K562 (cell line): Measurements from ENCODE around the gene RFNG.

Source experiments
- BHLHE40 ChIP-seq: IDR thresholded peaks from 2 replicates; pipeline ENCODE4 v1.6.1; 2011; ENCODE audit warnings: low read length, improper control_type of control experiment
- CCAR2 ChIP-seq: fragments of 200-400 bp; formaldehyde crosslinking; IDR thresholded peaks from 2 replicates; pipeline ENCODE4 v1.6.1; 2017; ENCODE audit warnings: mild to moderate bottlenecking, low read depth, low read length
- EP300 ChIP-seq: IDR thresholded peaks from 2 replicates; pipeline ENCODE4 v1.6.1; 2012; ENCODE audit warnings: low read length, improper control_type of control experiment
- MAZ ChIP-seq, 2 experiments: fragments of 450-650 bp in 1 of 2; sonication (generic) in 1 of 2; formaldehyde crosslinking; IDR thresholded peaks in 1 of 2; conservative IDR thresholded peaks in 1 of 2; 2 replicates each; pipeline versions ENCODE4 v1.4.0 to v1.5.0; 2020; ENCODE audit warnings: mild to moderate bottlenecking in 1 of 2, missing genetic modification reagents in 1 of 2
- NFXL1 ChIP-seq: fragments of 450-650 bp; formaldehyde crosslinking; IDR thresholded peaks from 2 replicates; pipeline ENCODE4 v1.4.0; 2021; ENCODE audit warnings: mild to moderate bottlenecking
- POLR2A ChIP-seq: fragments of 450-650 bp; conservative IDR thresholded peaks from 2 replicates; pipeline ENCODE4 v1.6.1; 2016
- RAD21 ChIP-seq, 2 experiments: fragments of 250-450 bp in 1 of 2; fragments of 450-650 bp in 1 of 2; sonication (Bioruptor Pico) in 1 of 2; formaldehyde crosslinking in 1 of 2; IDR thresholded peaks in 1 of 2; conservative IDR thresholded peaks in 1 of 2; 2 replicates each; pipeline versions ENCODE4 v1.4.0 to v1.8.0; 2020 to 2022; ENCODE audit warnings: mild to moderate bottlenecking in 2 of 2, moderate library complexity in 1 of 2
- TFAP4 ChIP-seq: sonication (generic); formaldehyde crosslinking; IDR thresholded peaks from 2 replicates; pipeline ENCODE4 v1.8.0; 2022; ENCODE audit warnings: missing genetic modification reagents, mild to moderate bottlenecking, moderate library complexity, borderline replicate concordance
- ZNF146 ChIP-seq: IDR thresholded peaks from one replicate; pipeline ENCODE4 v1.6.1; 2018; ENCODE audit warnings: missing compliant biosample characterization; ENCODE audit not compliant: unreplicated experiment
- ZNF354B ChIP-seq: fragments of 250-450 bp; sonication (Bioruptor Pico); IDR thresholded peaks from 2 replicates; pipeline ENCODE4 v1.4.0; 2020
- TF ChIP-seq, protein P1 (sequence below): sonication (generic); formaldehyde crosslinking; IDR thresholded peaks from 2 replicates; pipeline ENCODE4 v1.8.0; 2022; ENCODE audit warnings: mild to moderate bottlenecking, low read depth, missing genetic modification reagents
- TF ChIP-seq, protein P2 (sequence below): sonication (generic); formaldehyde crosslinking; IDR thresholded peaks from 2 replicates; pipeline ENCODE4 v1.8.0; 2022; ENCODE audit warnings: mild to moderate bottlenecking, missing genetic modification reagents, borderline replicate concordance

- no peak for TF ChIP-seq POLR2A
- no peak for TF ChIP-seq RAD21 (CRISPR knock-in tag; conservative IDR thresholded peaks at IDR 0.05 in 1 of 2, IDR thresholded peaks at IDR 0.05 in 1 of 2)
- no peak for TF ChIP-seq BHLHE40
- TF ChIP-seq ZNF354B = no peak
- TF ChIP-seq CCAR2 = no peak
- TF ChIP-seq ZNF146 (CRISPR knock-in tag) = no peak
- TF ChIP-seq NFXL1 (CRISPR knock-in tag) = no peak
- TF ChIP-seq, protein P1, sequence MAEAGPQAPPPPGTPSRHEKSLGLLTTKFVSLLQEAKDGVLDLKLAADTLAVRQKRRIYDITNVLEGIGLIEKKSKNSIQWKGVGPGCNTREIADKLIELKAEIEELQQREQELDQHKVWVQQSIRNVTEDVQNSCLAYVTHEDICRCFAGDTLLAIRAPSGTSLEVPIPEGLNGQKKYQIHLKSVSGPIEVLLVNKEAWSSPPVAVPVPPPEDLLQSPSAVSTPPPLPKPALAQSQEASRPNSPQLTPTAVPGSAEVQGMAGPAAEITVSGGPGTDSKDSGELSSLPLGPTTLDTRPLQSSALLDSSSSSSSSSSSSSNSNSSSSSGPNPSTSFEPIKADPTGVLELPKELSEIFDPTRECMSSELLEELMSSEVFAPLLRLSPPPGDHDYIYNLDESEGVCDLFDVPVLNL (CRISPR knock-in tag) = no peak
- TF ChIP-seq, protein P2, sequence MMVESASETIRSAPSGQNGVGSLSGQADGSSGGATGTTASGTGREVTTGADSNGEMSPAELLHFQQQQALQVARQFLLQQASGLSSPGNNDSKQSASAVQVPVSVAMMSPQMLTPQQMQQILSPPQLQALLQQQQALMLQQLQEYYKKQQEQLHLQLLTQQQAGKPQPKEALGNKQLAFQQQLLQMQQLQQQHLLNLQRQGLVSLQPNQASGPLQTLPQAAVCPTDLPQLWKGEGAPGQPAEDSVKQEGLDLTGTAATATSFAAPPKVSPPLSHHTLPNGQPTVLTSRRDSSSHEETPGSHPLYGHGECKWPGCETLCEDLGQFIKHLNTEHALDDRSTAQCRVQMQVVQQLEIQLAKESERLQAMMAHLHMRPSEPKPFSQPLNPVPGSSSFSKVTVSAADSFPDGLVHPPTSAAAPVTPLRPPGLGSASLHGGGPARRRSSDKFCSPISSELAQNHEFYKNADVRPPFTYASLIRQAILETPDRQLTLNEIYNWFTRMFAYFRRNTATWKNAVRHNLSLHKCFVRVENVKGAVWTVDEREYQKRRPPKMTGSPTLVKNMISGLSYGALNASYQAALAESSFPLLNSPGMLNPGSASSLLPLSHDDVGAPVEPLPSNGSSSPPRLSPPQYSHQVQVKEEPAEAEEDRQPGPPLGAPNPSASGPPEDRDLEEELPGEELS (CRISPR knock-in tag) = no peak
- TF ChIP-seq MAZ (CRISPR knock-in tag; conservative IDR thresholded peaks at IDR 0.05 in 1 of 2, IDR thresholded peaks at IDR 0.05 in 1 of 2) = no peak
- no peak for TF ChIP-seq TFAP4 (CRISPR knock-in tag)
- TF ChIP-seq EP300 = no peak
Observed at GRCh38 chr17:82085031-82085861, 33.6 kb upstream of the RFNG start.
